Gastroesophageal sphincter (tissue), 4 donors: Measurements from ENCODE around the gene PLXNB3. TPM values are rescaled to one million over a fixed set of nuclear protein-coding genes. Genes with fewer than 3 reads are reported as not detected.
A peak's percentile ranks its signal among the peaks of the same experiment; 100 is the strongest.

ENCODE experiments used
- ATAC-seq: fragments of 150-250 bp; one replicate; pipeline ENCODE4 v1.9.1; 2016; ENCODE audit warnings: mild to moderate bottlenecking, moderate library complexity
- H3K27ac ChIP-seq, 4 donors: fragments of 200-600 bp; sonication (generic) in 3 of 4; 1 replicate in 3 of 4; 2 replicates in 1 of 4; pipeline ENCODE4 v1.5.1; 2016 to 2019
- H3K27me3 ChIP-seq: fragments of 200-600 bp; sonication (generic); one replicate; pipeline ENCODE4 v1.5.1; 2019
- H3K36me3 ChIP-seq, 2 donors: fragments of 200-600 bp; sonication (generic); one replicate each; pipeline ENCODE4 v1.5.1; 2019; ENCODE audit warnings: control low read depth in 1 of 2
- H3K4me1 ChIP-seq, 3 donors: fragments of 200-600 bp; sonication (generic); 1 replicate in 2 of 3; 2 replicates in 1 of 3; pipeline ENCODE4 v1.5.1; 2016 to 2019; ENCODE audit warnings: control low read depth in 2 of 3
- H3K4me3 ChIP-seq, 2 donors: fragments of 200-600 bp; sonication (generic); one replicate each; pipeline ENCODE4 v1.5.1; 2019; ENCODE audit warnings: mild to moderate bottlenecking in 1 of 2, moderate library complexity in 1 of 2
- H3K9me3 ChIP-seq, 3 donors: fragments of 200-600 bp; sonication (generic); one replicate each; pipeline ENCODE4 v1.5.1; 2017 to 2019; ENCODE audit warnings: control low read depth in 2 of 3
- CTCF ChIP-seq, 4 experiments: fragments of 200-600 bp in 2 of 4; fragments of 450-650 bp in 2 of 4; sonication (generic) in 1 of 4; IDR thresholded peaks; one replicate each; pipeline ENCODE4 v1.5.1; 2017 to 2019; ENCODE audit warnings: antibody characterized with exemption in 4 of 4, mild to moderate bottlenecking in 2 of 4, moderate library complexity in 2 of 4
- EP300 ChIP-seq: sonication (generic); formaldehyde crosslinking; IDR thresholded peaks from one replicate; pipeline ENCODE4 v1.6.1; 2017; ENCODE audit warnings: antibody characterized with exemption, mild to moderate bottlenecking
- POLR2A ChIP-seq, 2 donors: fragments of 450-650 bp; IDR thresholded peaks; one replicate each; pipeline ENCODE4 v1.6.1; 2017; ENCODE audit warnings: antibody characterized with exemption in 2 of 2, mild to moderate bottlenecking in 2 of 2, moderate library complexity in 1 of 2
- POLR2AphosphoS5 ChIP-seq: sonication (generic); formaldehyde crosslinking; IDR thresholded peaks from one replicate; pipeline ENCODE4 v1.6.1; 2017; ENCODE audit warnings: antibody characterized with exemption
- WGBS, 2 donors: methylation state at CpG; one replicate each; pipeline ENCODE4 v1.1.5; 2018; ENCODE audit warnings: low coverage in 1 of 2; 5-methylcytosine and 5-hydroxymethylcytosine counted together
- total RNA-seq, 4 donors: library from RNA; depleted of rRNA; stranded (reverse); fragments of >200 nt; gene quantifications; one replicate each; pipeline ENCODE4 v1.1.0, GENCODE V29; 2016

PLXNB3 gene
- total RNA-seq, 4 donors from 2014 or later, result 9.2 to 19.2 (median 16.8) TPM

GRCh38 chrX:153778684-153779101, 14.6 kb downstream of the PLXNB3 start:
- no peaks in the 10 kb centered on the region for H3K27me3 ChIP-seq
- 60% methylated on average over 1 of the region's 16 CpGs; no CpG with 5 or more reads in 1 of the 2 donors for whole genome bisulfite sequencing, 2 donors
- no peak overlapping the region for H3K4me3 ChIP-seq
- no peak overlapping the region for H3K27ac ChIP-seq
- no peak for ATAC-seq
- peaks cover 0 to 28% (median 0%) of the 10 kb centered on the region in 3 donors for H3K4me1 ChIP-seq
- peaks cover 0 to 45% of the 10 kb centered on the region in 2 donors for H3K36me3 ChIP-seq
- no peaks in the 10 kb centered on the region for H3K9me3 ChIP-seq
- no peak for TF ChIP-seq POLR2AphosphoS5
- TF ChIP-seq POLR2A (IDR thresholded peaks at IDR 0.05), result no peak
- no peak for TF ChIP-seq EP300
- no peak for TF ChIP-seq CTCF (IDR thresholded peaks at IDR 0.05)

GRCh38 chrX:153779891-153780677, 16.0 kb downstream of the PLXNB3 start:
- Histone ChIP-seq H3K27me3 (no peaks in the 10 kb centered on the region), H3K27ac (peak overlapping the region; percentile 51 to 82 (median 74)), H3K4me3 (peak overlapping the region in 1 of 2 donors; percentile 33), H3K4me1 (peaks cover 0 to 28% (median 0%) of the 10 kb centered on the region in 3 donors), H3K36me3 (peaks cover 0 to 43% of the 10 kb centered on the region in 2 donors), H3K9me3 (no peaks in the 10 kb centered on the region)
- ATAC-seq, result no peak
- TF ChIP-seq EP300, result no peak
- TF ChIP-seq POLR2AphosphoS5, result no peak
- TF ChIP-seq CTCF (IDR thresholded peaks at IDR 0.05), result no peak
- TF ChIP-seq POLR2A (IDR thresholded peaks at IDR 0.05), result no peak
- 65% methylated on average over 2 of the region's 18 CpGs; no CpG with 5 or more reads in 1 of the 2 donors for WGBS, 2 donors

- peak within 1 kb of the TSS in 1 of 2 donors; percentile 33 for H3K4me3 ChIP-seq
- peak; percentile 51 for ATAC-seq
- H3K27ac ChIP-seq, result peak within 1 kb of the TSS; percentile 51 to 82 (median 74)
- TF ChIP-seq POLR2A (IDR thresholded peaks at IDR 0.05) (no peak), POLR2AphosphoS5 (no peak), EP300 (no peak), CTCF (IDR thresholded peaks at IDR 0.05) (no peak)
- H3K36me3 ChIP-seq, result peaks cover 0 to 43% of the 10 kb centered on the region in 2 donors
- no CpG with 5 or more reads among the region's 52 CpGs for WGBS, 2 donors
- H3K4me1 ChIP-seq, result peaks cover 0 to 28% (median 0%) of the 10 kb centered on the region in 3 donors
- no peaks in the 10 kb centered on the region for H3K27me3 ChIP-seq
- no peaks in the 10 kb centered on the region for H3K9me3 ChIP-seq
These were observed 16.8 kb downstream of the PLXNB3 start, which contains the start of gene SRPK3 for GRCh38 chrX:153780678-153781427. SRPK3 (plus strand) TSS chrX:153781041; CDS start chrX:153781087, 46 bp downstream.

GRCh38 chrX:153781428-153782047, 17.5 kb downstream of the PLXNB3 start:
- Histone ChIP-seq H3K4me1 (peaks cover 0 to 28% (median 0%) of the 10 kb centered on the region in 3 donors), H3K4me3 (no peak overlapping the region), H3K9me3 (no peaks in the 10 kb centered on the region), H3K36me3 (peaks cover 0 to 47% of the 10 kb centered on the region in 2 donors), H3K27me3 (no peaks in the 10 kb centered on the region), H3K27ac (peak overlapping the region; percentile 51 to 82 (median 74))
- no peak for ATAC-seq
- no CpG with 5 or more reads among the region's 24 CpGs for WGBS, 2 donors
- TF ChIP-seq POLR2AphosphoS5, result no peak
- no peak for TF ChIP-seq EP300
- TF ChIP-seq CTCF (IDR thresholded peaks at IDR 0.05), result no peak
- no peak for TF ChIP-seq POLR2A (IDR thresholded peaks at IDR 0.05)
